ENCODE measurements around the gene IMP4. TPM values are rescaled to one million over a fixed set of nuclear protein-coding genes. Genes with fewer than 3 reads are reported as not detected.

Gene IMP4
- total and polyA plus RNA-seq, 2 donors (not counting 3 experiments of a cell fraction or from before 2014, with no cell fraction given): 74.0 to 149 TPM

- CTCF ChIA-PET: no interaction called here
- no peaks in the 10 kb centered on the region for H3K27me3 ChIP-seq (ENCODE audit: control insufficient read depth in 2 of 2, insufficient read depth in 2 of 2, low read length in 2 of 2)
- H3K4me2 ChIP-seq (ENCODE audit: insufficient read depth, low read length): no peak overlapping the region
- intact Hi-C loops (cut with micrococcal nuclease): no loop called here
- TF ChIP-seq POLR2A (IDR thresholded peaks at IDR 0.05; ENCODE audit: low read depth, low read length): no peak
- no peak for TF ChIP-seq CTCF (IDR thresholded peaks at IDR 0.05; ENCODE audit: extremely low read depth in 1 of 2, insufficient read depth in 1 of 2, low read depth in 1 of 2, low read length in 2 of 2)
- no peak for TF ChIP-seq GATA2 (IDR thresholded peaks at IDR 0.05; ENCODE audit: insufficient read depth, insufficient read length, low read depth, low read length)
- no peak for TF ChIP-seq FOS (IDR thresholded peaks at IDR 0.05; ENCODE audit: borderline replicate concordance, insufficient read depth, low read length)
- no peak for TF ChIP-seq JUN (IDR thresholded peaks at IDR 0.05; ENCODE audit: borderline replicate concordance, insufficient read depth, insufficient read length, low read depth)
- TF ChIP-seq EZH2 (IDR thresholded peaks at IDR 0.05; ENCODE audit: borderline replicate concordance, low read depth, low read length, severe bottlenecking): no peak
- no peak for TF ChIP-seq MYC (IDR thresholded peaks at IDR 0.05; ENCODE audit: low read depth, low read length)
- no peak for TF ChIP-seq POLR2AphosphoS5 (IDR thresholded peaks at IDR 0.05; ENCODE audit: insufficient read depth, low read depth, low read length)
- TF ChIP-seq MAX (IDR thresholded peaks at IDR 0.05; ENCODE audit: insufficient read depth, insufficient read length): no peak
- no peaks in the 10 kb centered on the region for H3K9me1 ChIP-seq (replicated peaks; ENCODE audit: control insufficient read depth, extremely low read depth, insufficient read depth, low read length)
- H3K27ac ChIP-seq (ENCODE audit: insufficient read depth, low read depth, low read length): no peak overlapping the region
- FAIRE-seq: no peak
- H3K4me3 ChIP-seq (replicated peaks in 1 of 3; ENCODE audit: insufficient read depth in 1 of 3, low read depth in 1 of 3, low read length in 3 of 3): no peak overlapping the region
- H3K36me3 ChIP-seq (ENCODE audit: control insufficient read depth in 2 of 2, extremely low read depth in 1 of 2, insufficient read depth in 2 of 2, low read length in 2 of 2): no peaks in the 10 kb centered on the region
- H3K9ac ChIP-seq (replicated peaks; ENCODE audit: extremely low read depth, insufficient read depth, low read length): no peak overlapping the region
- no peaks in the 10 kb centered on the region for H3K9me3 ChIP-seq (replicated peaks; ENCODE audit: control insufficient read depth, insufficient read depth, low read length)
- H4K20me1 ChIP-seq (replicated peaks; ENCODE audit: control insufficient read depth, extremely low read depth, insufficient read depth, low read length): no peaks in the 10 kb centered on the region
- no peak for DNase-seq (ENCODE audit: low read depth, low spot score)
- H2AFZ ChIP-seq (ENCODE audit: low read depth, low read length): no peak overlapping the region
- BruUV-seq (replicated peaks): no TSS peak
- H3K79me2 ChIP-seq (ENCODE audit: control insufficient read depth, insufficient read depth, low read length): no peaks in the 10 kb centered on the region
- dilution Hi-C loops (cut with MboI; ENCODE audit: extremely low pct_ligation_motif_present, low sequenced_read_pairs): no loop called here
- no peaks in the 10 kb centered on the region for H3K4me1 ChIP-seq (ENCODE audit: control insufficient read depth, extremely low read depth, insufficient read depth, low read length)
- POLR2A ChIA-PET: no interaction called here
Measured at GRCh38 chr2:130363479-130363878, 20.8 kb downstream of the IMP4 start.

Measured in endothelial cell of umbilical vein (primary cell).